Endothelial cell (in vitro differentiated cells): Measurements from ENCODE around the gene KIT. TPM values are rescaled to one million over a fixed set of nuclear protein-coding genes. Genes with fewer than 3 reads are reported as not detected.

ENCODE experiments used
- DNase-seq: peaks from one replicate; pipeline ENCODE4 v3.0.0; 2021; ENCODE audit warnings: low spot score
- H3K27ac Mint-ChIP-seq: one replicate; pipeline ENCODE4 v1.8.0; 2021; ENCODE audit warnings: mixed read lengths, inconsistent platforms; ENCODE audit not compliant: unreplicated experiment
- H3K27me3 Mint-ChIP-seq: one replicate; pipeline ENCODE4 v1.8.0; 2021; ENCODE audit warnings: mild to moderate bottlenecking, moderate library complexity, mixed read lengths, inconsistent platforms; ENCODE audit not compliant: unreplicated experiment
- H3K36me3 Mint-ChIP-seq: one replicate; pipeline ENCODE4 v1.8.0; 2021; ENCODE audit warnings: mild to moderate bottlenecking, low read depth, mixed read lengths, inconsistent platforms; ENCODE audit not compliant: unreplicated experiment
- H3K4me1 Mint-ChIP-seq: one replicate; pipeline ENCODE4 v1.8.0; 2021; ENCODE audit warnings: mild to moderate bottlenecking, mixed read lengths, inconsistent platforms; ENCODE audit not compliant: unreplicated experiment
- H3K4me3 Mint-ChIP-seq: one replicate; pipeline ENCODE4 v1.8.0; 2021; ENCODE audit warnings: mild to moderate bottlenecking, mixed read lengths, inconsistent platforms; ENCODE audit not compliant: unreplicated experiment
- H3K9me3 Mint-ChIP-seq: one replicate; pipeline ENCODE4 v1.8.0; 2021; ENCODE audit warnings: mixed read lengths, inconsistent platforms; ENCODE audit not compliant: unreplicated experiment
- total RNA-seq: library from RNA; stranded (reverse); fragmentation: NEBNext Ultra II Directional; extraction: Animal tissue kit (Norgen Biotek cat#: 25700); gene quantifications from one replicate; pipeline ENCODE4 v1.2.1, GENCODE V29; 2021; ENCODE audit not compliant: unreplicated experiment
- TF ChIP-seq, protein P1 (sequence below): fragments of 200-600 bp; sonication (generic); IDR thresholded peaks from one replicate; pipeline ENCODE4 v1.5.0; 2021; ENCODE audit warnings: antibody characterized with exemption; ENCODE audit not compliant: unreplicated experiment

Gene KIT
- total RNA-seq, 1 donor from 2014 or later: 49.1 TPM

GRCh38 chr4:54729256-54729655, 71.5 kb downstream of the KIT start:
- TF ChIP-seq, protein P1, sequence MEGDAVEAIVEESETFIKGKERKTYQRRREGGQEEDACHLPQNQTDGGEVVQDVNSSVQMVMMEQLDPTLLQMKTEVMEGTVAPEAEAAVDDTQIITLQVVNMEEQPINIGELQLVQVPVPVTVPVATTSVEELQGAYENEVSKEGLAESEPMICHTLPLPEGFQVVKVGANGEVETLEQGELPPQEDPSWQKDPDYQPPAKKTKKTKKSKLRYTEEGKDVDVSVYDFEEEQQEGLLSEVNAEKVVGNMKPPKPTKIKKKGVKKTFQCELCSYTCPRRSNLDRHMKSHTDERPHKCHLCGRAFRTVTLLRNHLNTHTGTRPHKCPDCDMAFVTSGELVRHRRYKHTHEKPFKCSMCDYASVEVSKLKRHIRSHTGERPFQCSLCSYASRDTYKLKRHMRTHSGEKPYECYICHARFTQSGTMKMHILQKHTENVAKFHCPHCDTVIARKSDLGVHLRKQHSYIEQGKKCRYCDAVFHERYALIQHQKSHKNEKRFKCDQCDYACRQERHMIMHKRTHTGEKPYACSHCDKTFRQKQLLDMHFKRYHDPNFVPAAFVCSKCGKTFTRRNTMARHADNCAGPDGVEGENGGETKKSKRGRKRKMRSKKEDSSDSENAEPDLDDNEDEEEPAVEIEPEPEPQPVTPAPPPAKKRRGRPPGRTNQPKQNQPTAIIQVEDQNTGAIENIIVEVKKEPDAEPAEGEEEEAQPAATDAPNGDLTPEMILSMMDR: no peak
- Mint-ChIP-seq H3K4me1 (peaks cover 6% of the 10 kb centered on the region), H3K36me3 (peaks cover 31% of the 10 kb centered on the region), H3K9me3 (no peaks in the 10 kb centered on the region), H3K27ac (no peak overlapping the region), H3K4me3 (no peak overlapping the region), H3K27me3 (no peaks in the 10 kb centered on the region)
- DNase-seq: no peak

GRCh38 chr4:54730581-54730980, 72.8 kb downstream of the KIT start:
- TF ChIP-seq, protein P1: no peak
- no peak for DNase-seq
- no peaks in the 10 kb centered on the region for H3K27me3 Mint-ChIP-seq
- H3K9me3 Mint-ChIP-seq: no peaks in the 10 kb centered on the region
- H3K4me3 Mint-ChIP-seq: no peak overlapping the region
- peaks cover 34% of the 10 kb centered on the region for H3K36me3 Mint-ChIP-seq
- H3K4me1 Mint-ChIP-seq: peaks cover 6% of the 10 kb centered on the region
- no peak overlapping the region for H3K27ac Mint-ChIP-seq

GRCh38 chr4:54731552-54731951, 73.8 kb downstream of the KIT start:
- H3K4me3 Mint-ChIP-seq: no peak overlapping the region

GRCh38 chr4:54731976-54732375, 74.2 kb downstream of the KIT start:
- peaks cover 8% of the 10 kb centered on the region for H3K4me1 Mint-ChIP-seq
- no peak overlapping the region for H3K27ac Mint-ChIP-seq
- H3K4me3 Mint-ChIP-seq: no peak overlapping the region
- H3K36me3 Mint-ChIP-seq: peaks cover 40% of the 10 kb centered on the region
- no peaks in the 10 kb centered on the region for H3K27me3 Mint-ChIP-seq
- H3K9me3 Mint-ChIP-seq: no peaks in the 10 kb centered on the region
- no peak for DNase-seq
- TF ChIP-seq, protein P1: no peak

More at GRCh38 chr4:54731552-54731951, 73.8 kb downstream of the KIT start:
- DNase-seq: no peak
- Mint-ChIP-seq H3K27me3 (no peaks in the 10 kb centered on the region), H3K27ac (no peak overlapping the region), H3K9me3 (no peaks in the 10 kb centered on the region), H3K4me1 (peaks cover 6% of the 10 kb centered on the region), H3K36me3 (peaks cover 38% of the 10 kb centered on the region)
- TF ChIP-seq, protein P1: no peak

DNA sequence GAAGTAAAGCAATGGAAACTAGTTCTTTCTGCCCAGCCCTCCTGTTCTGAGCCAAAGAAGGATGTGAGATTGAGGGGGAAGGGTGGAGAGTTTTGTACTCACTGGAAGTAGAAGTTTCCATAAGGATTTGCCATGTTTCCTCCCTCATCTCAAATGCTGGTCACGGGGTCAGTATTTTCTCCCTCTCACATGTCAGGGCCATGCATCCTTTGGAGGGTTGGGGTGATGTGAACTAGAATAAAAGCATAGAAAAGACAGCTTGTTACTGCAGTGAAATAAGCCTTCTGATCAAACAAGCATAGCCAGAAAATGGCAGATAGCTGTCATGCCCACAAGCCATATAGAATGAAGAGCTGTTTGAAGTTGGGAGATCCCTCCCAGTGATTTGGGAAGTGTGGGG, 79.7 kb downstream of the KIT start:
- no peak for DNase-seq
- H3K27me3 Mint-ChIP-seq: no peaks in the 10 kb centered on the region
- TF ChIP-seq, protein P1: no peak
- no peak overlapping the region for H3K27ac Mint-ChIP-seq
- peaks cover 33% of the 10 kb centered on the region for H3K36me3 Mint-ChIP-seq
- H3K9me3 Mint-ChIP-seq: no peaks in the 10 kb centered on the region
- peaks cover 6% of the 10 kb centered on the region for H3K4me1 Mint-ChIP-seq
- H3K4me3 Mint-ChIP-seq: no peak overlapping the region
